Measurements from ENCODE around the gene ZCCHC24. TPM values are rescaled to one million over a fixed set of nuclear protein-coding genes. Genes with fewer than 3 reads are reported as not detected.
"Not testable (repeated sequence)": the region's sequence is repeated elsewhere in the genome, so short reads cannot be mapped to it uniquely, and the experiment has no call there.

Gene ZCCHC24
- total and polyA plus RNA-seq, 7 donors = 11.2 to 112 (median 43.0) TPM

- TF ChIP-seq CTCF (IDR thresholded peaks at IDR 0.05) = no peak
- H3K36me3 ChIP-seq (ENCODE audit: insufficient read depth in 1 of 2, low read depth in 1 of 2) = no peaks in the 10 kb centered on the region
- H3K27me3 ChIP-seq (ENCODE audit: insufficient read depth in 3 of 3, low read length in 2 of 3) = no peaks in the 10 kb centered on the region
- H3K4me3 ChIP-seq = no peak overlapping the region
- H3K27ac ChIP-seq = no peak overlapping the region
- no peak for ATAC-seq
- intact Hi-C loops (cut with DNase I) = no loop called here
- DNase-seq = no peak
- no peaks in the 10 kb centered on the region for H3K9me3 ChIP-seq
- peaks cover 12% of the 10 kb centered on the region for H3K4me1 ChIP-seq
- 89 to 92% (median 92%) methylated on average over 3 of the region's 3 CpGs for WGBS, 3 donors
These were observed 106.2 kb downstream of the ZCCHC24 start for GRCh38 chr10:79339266-79339665.

GRCh38 chr10:79337783-79338469, 107.5 kb downstream of the ZCCHC24 start:
- H3K4me3 ChIP-seq; intact Hi-C loops (cut with DNase I); H3K27me3 ChIP-seq (ENCODE audit: insufficient read depth in 3 of 3, low read length in 2 of 3); H3K9me3 ChIP-seq; H3K36me3 ChIP-seq (ENCODE audit: insufficient read depth in 1 of 2, low read depth in 1 of 2); H3K27ac ChIP-seq; DNase-seq; ATAC-seq; H3K4me1 ChIP-seq: not testable (repeated sequence)
- 95 to 98% (median 97%) methylated on average over 7 of the region's 11 CpGs for WGBS, 3 donors

GRCh38 chr10:79336739-79337138, 108.7 kb downstream of the ZCCHC24 start:
- Histone ChIP-seq H3K4me3 (no peak overlapping the region), H3K9me3 (no peaks in the 10 kb centered on the region), H3K36me3 (ENCODE audit: insufficient read depth in 1 of 2, low read depth in 1 of 2) (no peaks in the 10 kb centered on the region), H3K27ac (no peak overlapping the region), H3K27me3 (ENCODE audit: insufficient read depth in 3 of 3, low read length in 2 of 3) (no peaks in the 10 kb centered on the region), H3K4me1 (peaks cover 6% of the 10 kb centered on the region)
- intact Hi-C loops (cut with DNase I) = no loop called here
- no peak for ATAC-seq
- no peak for DNase-seq
- WGBS, 3 donors = 63 to 77% (median 74%) methylated on average over 7 of the region's 7 CpGs
- no peak for TF ChIP-seq CTCF (IDR thresholded peaks at IDR 0.05)

- Histone ChIP-seq H3K27me3 (ENCODE audit: insufficient read depth in 3 of 3, low read length in 2 of 3) (no peaks in the 10 kb centered on the region), H3K27ac (no peak overlapping the region), H3K4me3 (no peak overlapping the region), H3K36me3 (ENCODE audit: insufficient read depth in 1 of 2, low read depth in 1 of 2) (no peaks in the 10 kb centered on the region), H3K9me3 (no peaks in the 10 kb centered on the region), H3K4me1 (peaks cover 6% of the 10 kb centered on the region)
- DNase-seq = no peak
- intact Hi-C loops (cut with DNase I) = no loop called here
- TF ChIP-seq CTCF (IDR thresholded peaks at IDR 0.05) = no peak
- WGBS, 3 donors = 84 to 93% (median 87%) methylated on average over 3 of the region's 3 CpGs
- no peak for ATAC-seq
These were observed 109.1 kb downstream of the ZCCHC24 start for GRCh38 chr10:79336276-79336675.

GRCh38 chr10:79335470-79336235, 109.8 kb downstream of the ZCCHC24 start:
- Histone ChIP-seq H3K27ac (no peak overlapping the region), H3K4me1 (peaks cover 6% of the 10 kb centered on the region), H3K4me3 (no peak overlapping the region), H3K36me3 (ENCODE audit: insufficient read depth in 1 of 2, low read depth in 1 of 2) (no peaks in the 10 kb centered on the region), H3K27me3 (ENCODE audit: insufficient read depth in 3 of 3, low read length in 2 of 3) (no peaks in the 10 kb centered on the region), H3K9me3 (no peaks in the 10 kb centered on the region)
- no peak for TF ChIP-seq CTCF (IDR thresholded peaks at IDR 0.05)
- intact Hi-C loops (cut with DNase I) = no loop called here
- WGBS, 3 donors = 35 to 40% (median 37%) methylated on average over 10 to 13 of the region's 13 CpGs
- DNase-seq = no peak
- ATAC-seq = peak; percentile 66 to 86 (median 76)
